Spleen (tissue), 7 donors: ENCODE data around the gene ZEB2.

ENCODE experiments used
- POLR2AphosphoS5 ChIP-seq, 3 donors: sonication (generic); formaldehyde crosslinking; IDR thresholded peaks; one replicate each; pipeline ENCODE4 v1.5.1; 2017; ENCODE audit warnings: antibody characterized with exemption in 3 of 3
- TF ChIP-seq, protein P1 (sequence below), 11 experiments: fragments of 200-600 bp in 7 of 11; fragments of 450-650 bp in 4 of 11; sonication (generic) in 4 of 11; IDR thresholded peaks in 8 of 11; conservative IDR thresholded peaks in 3 of 11; 1 replicate in 7 of 11; 2 replicates in 4 of 11; pipeline versions ENCODE4 v1.4.0 to v1.8.0; 2016 to 2021; ENCODE audit warnings: antibody characterized with exemption in 11 of 11, inconsistent platforms in 4 of 11, mild to moderate bottlenecking in 1 of 11
- donor health status: DM: no; HTN: no; CAD: no; lungs with moderate emphysema.
- donor health status: DM: no; HTN: no; CAD: no.
- donor health status: DM: no; HTN: no; CAD: no.

DNA sequence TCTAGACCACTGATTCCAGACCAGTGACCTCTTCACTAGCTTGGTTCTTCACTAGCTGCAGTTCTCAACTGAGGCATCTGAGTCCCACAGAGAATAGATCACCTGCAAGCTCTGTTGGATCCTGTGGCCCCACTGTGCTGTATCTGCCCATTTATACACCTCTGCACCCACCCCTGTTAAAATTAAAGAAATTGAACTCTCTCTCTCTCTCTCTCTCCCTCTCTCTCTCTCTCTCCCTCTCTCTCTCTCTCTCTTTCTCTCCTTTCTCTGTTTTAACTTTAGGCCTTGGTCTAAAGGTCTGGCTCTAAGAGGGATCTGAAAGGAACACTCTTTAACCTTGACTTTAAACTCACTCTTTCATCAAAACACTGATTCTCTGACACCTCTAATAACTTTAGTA is 150.5 kb downstream of the ZEB2 start:
- TF ChIP-seq, protein P1, sequence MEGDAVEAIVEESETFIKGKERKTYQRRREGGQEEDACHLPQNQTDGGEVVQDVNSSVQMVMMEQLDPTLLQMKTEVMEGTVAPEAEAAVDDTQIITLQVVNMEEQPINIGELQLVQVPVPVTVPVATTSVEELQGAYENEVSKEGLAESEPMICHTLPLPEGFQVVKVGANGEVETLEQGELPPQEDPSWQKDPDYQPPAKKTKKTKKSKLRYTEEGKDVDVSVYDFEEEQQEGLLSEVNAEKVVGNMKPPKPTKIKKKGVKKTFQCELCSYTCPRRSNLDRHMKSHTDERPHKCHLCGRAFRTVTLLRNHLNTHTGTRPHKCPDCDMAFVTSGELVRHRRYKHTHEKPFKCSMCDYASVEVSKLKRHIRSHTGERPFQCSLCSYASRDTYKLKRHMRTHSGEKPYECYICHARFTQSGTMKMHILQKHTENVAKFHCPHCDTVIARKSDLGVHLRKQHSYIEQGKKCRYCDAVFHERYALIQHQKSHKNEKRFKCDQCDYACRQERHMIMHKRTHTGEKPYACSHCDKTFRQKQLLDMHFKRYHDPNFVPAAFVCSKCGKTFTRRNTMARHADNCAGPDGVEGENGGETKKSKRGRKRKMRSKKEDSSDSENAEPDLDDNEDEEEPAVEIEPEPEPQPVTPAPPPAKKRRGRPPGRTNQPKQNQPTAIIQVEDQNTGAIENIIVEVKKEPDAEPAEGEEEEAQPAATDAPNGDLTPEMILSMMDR (IDR thresholded peaks at IDR 0.05 in 8 of 11, conservative IDR thresholded peaks at IDR 0.05 in 3 of 11), result no peak
- no peak for TF ChIP-seq POLR2AphosphoS5 (IDR thresholded peaks at IDR 0.05)
